T47D (cell line): ENCODE results near the gene ABT1.

ENCODE experiments used
- DNase-seq, 2 experiments: peaks; one replicate each; pipeline versions ENCODE4 v3.0.0 to v3.0.0-alpha.2; 2011 to 2012; ENCODE audit warnings: low read depth in 1 of 2, low spot score in 1 of 2
- JUND ChIP-seq: IDR thresholded peaks from 2 replicates; pipeline ENCODE4 v1.6.1; 2012; ENCODE audit warnings: low read depth
- in situ Hi-C: cut with HindIII; loops from 2 replicates; pipeline ENCODE4 v1.10.0; 2016; ENCODE audit warnings: low sequenced_read_pairs, low pct_unique_long_range_greater_than_20kb

Gene ABT1

GRCh38 chr6:26578741-26579140, 18.0 kb upstream of the ABT1 start:
- in situ Hi-C loops: no loop called here

GRCh38 chr6:26581164-26581915, 15.4 kb upstream of the ABT1 start:
- DNase-seq: no peak
- no peak for TF ChIP-seq JUND
- in situ Hi-C loops: no loop called here

More at GRCh38 chr6:26578741-26579140, 18.0 kb upstream of the ABT1 start:
- DNase-seq: no peak
- TF ChIP-seq JUND: no peak

GRCh38 chr6:26588965-26589364, 7.8 kb upstream of the ABT1 start:
- in situ Hi-C loops: no loop called here
- no peak for TF ChIP-seq JUND

GRCh38 chr6:26592649-26593048, 4.1 kb upstream of the ABT1 start:
- DNase-seq: no peak
- in situ Hi-C loops: no loop called here
- no peak for TF ChIP-seq JUND

More at GRCh38 chr6:26588965-26589364, 7.8 kb upstream of the ABT1 start:
- no peak for DNase-seq

GRCh38 chr6:26593278-26594130, 3.2 kb upstream of the ABT1 start:
- in situ Hi-C loops: no loop called here
- DNase-seq: no peak
- TF ChIP-seq JUND: no peak

GRCh38 chr6:26594131-26594498, 2.6 kb upstream of the ABT1 start:
- TF ChIP-seq JUND: no peak
- no peak for DNase-seq
- in situ Hi-C loops: no loop called here

GRCh38 chr6:26594730-26595632, 1.8 kb upstream of the ABT1 start:
- TF ChIP-seq JUND: no peak
- in situ Hi-C loops: no loop called here
- DNase-seq: peak in 1 of 2 experiments; percentile 28

- in situ Hi-C loops: no loop called here
- peak; percentile 64 to 90 for DNase-seq
- no peak for TF ChIP-seq JUND
These were observed 984 bp upstream of the ABT1 start for GRCh38 chr6:26595669-26596269.

- TF ChIP-seq JUND: no peak
- in situ Hi-C loops: no loop called here
- no peak for DNase-seq
These were observed 625 bp downstream of the ABT1 start for GRCh38 chr6:26597389-26597766.

- TF ChIP-seq JUND: no peak
- in situ Hi-C loops: no loop called here
- no peak for DNase-seq
These were observed 1.1 kb downstream of the ABT1 start for GRCh38 chr6:26597821-26598220.

GRCh38 chr6:26598267-26598666, 1.5 kb downstream of the ABT1 start:
- in situ Hi-C loops: no loop called here
- TF ChIP-seq JUND: no peak
- DNase-seq: no peak

- TF ChIP-seq JUND: no peak
- in situ Hi-C loops: no loop called here
- DNase-seq: no peak
These were observed 2.4 kb downstream of the ABT1 start for GRCh38 chr6:26599134-26599533.
